H9 (cell line): ENCODE results near the gene ZC3H10. TPM values are rescaled to one million over a fixed set of nuclear protein-coding genes. Genes with fewer than 3 reads are reported as not detected.

Source experiments
- DNase-seq: peaks from one replicate; pipeline ENCODE4 v3.0.0-alpha.2; 2017
- H2AFZ ChIP-seq: one replicate; pipeline ENCODE4 v1.6.1; 2013; ENCODE audit warnings: mild to moderate bottlenecking, low read length, control low read depth, moderate library complexity
- H2AK5ac ChIP-seq: 2 replicates; pipeline ENCODE4 v1.6.1; 2013; ENCODE audit warnings: low read length, control low read depth, mixed read lengths; ENCODE audit not compliant: insufficient read length
- H2BK120ac ChIP-seq: one replicate; pipeline ENCODE4 v1.6.1; 2013; ENCODE audit warnings: low read depth, mild to moderate bottlenecking, low read length, control low read depth, inconsistent platforms; ENCODE audit not compliant: poor library complexity, severe bottlenecking
- H2BK12ac ChIP-seq: 2 replicates; pipeline ENCODE4 v1.6.1; 2013; ENCODE audit warnings: low read length, control low read depth, mixed read lengths, low read depth; ENCODE audit not compliant: insufficient read length
- H2BK15ac ChIP-seq: 2 replicates; pipeline ENCODE4 v1.6.1; 2013; ENCODE audit warnings: low read depth, low read length, control low read depth
- H2BK20ac ChIP-seq: one replicate; pipeline ENCODE4 v1.6.1; 2013; ENCODE audit warnings: low read depth, mild to moderate bottlenecking, low read length, control low read depth, inconsistent platforms; ENCODE audit not compliant: poor library complexity, severe bottlenecking
- H2BK5ac ChIP-seq: 2 replicates; pipeline ENCODE4 v1.6.1; 2013; ENCODE audit warnings: low read length, control low read depth, mixed read lengths; ENCODE audit not compliant: insufficient read length
- H3K14ac ChIP-seq: 2 replicates; pipeline ENCODE4 v1.6.1; 2013; ENCODE audit warnings: low read length, control low read depth; ENCODE audit not compliant: insufficient read depth
- H3K18ac ChIP-seq: 2 replicates; pipeline ENCODE4 v1.6.1; 2013; ENCODE audit warnings: low read depth, mild to moderate bottlenecking, mixed read lengths, low read length, control low read depth; ENCODE audit not compliant: insufficient read length
- H3K23ac ChIP-seq: 2 replicates; pipeline ENCODE4 v1.6.1; 2013; ENCODE audit warnings: low read length, control low read depth, mixed read lengths, low read depth; ENCODE audit not compliant: insufficient read length
- H3K23me2 ChIP-seq: 2 replicates; pipeline ENCODE4 v1.6.1; 2013; ENCODE audit warnings: low read depth, mild to moderate bottlenecking, mixed read lengths, low read length, control low read depth; ENCODE audit not compliant: insufficient read length, poor library complexity, severe bottlenecking
- H3K27ac ChIP-seq: 2 replicates; pipeline ENCODE4 v1.5.1; 2013; ENCODE audit warnings: low read length, control low read depth, mixed read lengths, low read depth; ENCODE audit not compliant: insufficient read length
- H3K27me3 ChIP-seq: 2 replicates; pipeline ENCODE4 v1.6.1; 2013; ENCODE audit warnings: low read length, control low read depth, inconsistent platforms; ENCODE audit not compliant: insufficient read depth
- H3K4ac ChIP-seq: 2 replicates; pipeline ENCODE4 v1.6.1; 2013; ENCODE audit warnings: low read depth, mild to moderate bottlenecking, control low read depth, inconsistent platforms, low read length, moderate library complexity
- H3K4me1 ChIP-seq: 2 replicates; pipeline ENCODE4 v1.6.1; 2013; ENCODE audit warnings: low read length, control low read depth, inconsistent platforms; ENCODE audit not compliant: insufficient read depth
- H3K4me2 ChIP-seq: 2 replicates; pipeline ENCODE4 v1.6.1; 2013; ENCODE audit warnings: low read length, control low read depth, mixed read lengths; ENCODE audit not compliant: insufficient read length, insufficient read depth
- H3K56ac ChIP-seq: 2 replicates; pipeline ENCODE4 v1.6.1; 2013; ENCODE audit warnings: low read depth, mild to moderate bottlenecking, mixed read lengths, low read length, control low read depth; ENCODE audit not compliant: insufficient read length
- H3K79me1 ChIP-seq: 2 replicates; pipeline ENCODE4 v1.6.1; 2013; ENCODE audit warnings: low read depth, mild to moderate bottlenecking, moderate library complexity, low read length, control low read depth, inconsistent platforms; ENCODE audit not compliant: insufficient read depth, poor library complexity, severe bottlenecking
- H3K79me2 ChIP-seq: 2 replicates; pipeline ENCODE4 v1.6.1; 2013; ENCODE audit warnings: low read length, control low read depth, inconsistent platforms; ENCODE audit not compliant: insufficient read depth
- H3K9ac ChIP-seq: 2 replicates; pipeline ENCODE4 v1.6.1; 2013; ENCODE audit warnings: low read length, control low read depth, mixed read lengths; ENCODE audit not compliant: insufficient read length; ENCODE audit errors: extremely low read depth
- H3K9me3 ChIP-seq: one replicate; pipeline ENCODE4 v1.6.1; 2013; ENCODE audit warnings: low read depth, low read length, inconsistent platforms; ENCODE audit not compliant: control insufficient read depth
- H3T11ph ChIP-seq: one replicate; pipeline ENCODE4 v1.6.1; 2013; ENCODE audit warnings: mild to moderate bottlenecking, low read length, control low read depth, inconsistent platforms
- H4K20me1 ChIP-seq: one replicate; pipeline ENCODE4 v1.6.1; 2013; ENCODE audit not compliant: control insufficient read depth, insufficient read length, insufficient read depth
- H4K5ac ChIP-seq: 2 replicates; pipeline ENCODE4 v1.6.1; 2013; ENCODE audit warnings: low read depth, mild to moderate bottlenecking, mixed read lengths, low read length, control low read depth; ENCODE audit not compliant: insufficient read length
- H4K8ac ChIP-seq: replicated peaks from 2 replicates; pipeline ENCODE4 v1.6.1; 2013; ENCODE audit warnings: low read length, control low read depth, mixed read lengths, low read depth; ENCODE audit not compliant: insufficient read length
- H4K91ac ChIP-seq: 2 replicates; pipeline ENCODE4 v1.6.1; 2013; ENCODE audit warnings: low read depth, mild to moderate bottlenecking, moderate library complexity, mixed read lengths, low read length, control low read depth; ENCODE audit not compliant: insufficient read length
- H3K27ac Mint-ChIP-seq, 3 experiments: 2 replicates in 2 of 3; 3 replicates in 1 of 3; pipeline ENCODE4 v1.8.0; 2020 to 2021; ENCODE audit warnings: mixed read lengths in 3 of 3, mild to moderate bottlenecking in 1 of 3, moderate library complexity in 1 of 3
- H3K27me3 Mint-ChIP-seq: 2 replicates; pipeline ENCODE4 v1.8.0; 2021; ENCODE audit warnings: low read depth, mild to moderate bottlenecking, moderate library complexity, mixed read lengths
- H3K36me3 Mint-ChIP-seq, 3 experiments: 2 replicates in 2 of 3; 3 replicates in 1 of 3; pipeline ENCODE4 v1.8.0; 2020 to 2021; ENCODE audit warnings: low read depth in 3 of 3, mixed read lengths in 3 of 3; ENCODE audit not compliant: insufficient read depth in 1 of 3
- H3K4me1 Mint-ChIP-seq, 2 experiments: 2 replicates each; pipeline ENCODE4 v1.8.0; 2020; ENCODE audit warnings: mixed read lengths in 2 of 2
- H3K4me3 Mint-ChIP-seq, 2 experiments: 2 replicates in 1 of 2; 3 replicates in 1 of 2; pipeline ENCODE4 v1.8.0; 2020 to 2021; ENCODE audit warnings: mild to moderate bottlenecking in 2 of 2, mixed read lengths in 2 of 2, moderate library complexity in 1 of 2
- H3K9me3 Mint-ChIP-seq, 2 experiments: 2 replicates in 1 of 2; 3 replicates in 1 of 2; pipeline ENCODE4 v1.8.0; 2020; ENCODE audit warnings: mild to moderate bottlenecking in 2 of 2, mixed read lengths in 2 of 2, moderate library complexity in 1 of 2
- WGBS: extraction: QIAGEN DNeasy Blood & Tissue Kit; methylation state at CpG from one replicate; pipeline ENCODE4 v1.1.7; 2013; ENCODE audit warnings: missing lambda C conversion rate, low lambda C conversion rate, mixed read lengths; ENCODE audit not compliant: insufficient read length; ENCODE audit errors: extremely low coverage; 5-methylcytosine and 5-hydroxymethylcytosine counted together
- total RNA-seq: library from RNA; stranded (reverse); gene quantifications from 2 replicates; pipeline ENCODE4 v1.2.1, GENCODE V29; 2021
- TF ChIP-seq, protein P1 (sequence below): fragments of 200-600 bp; sonication (generic); conservative IDR thresholded peaks from 3 replicates; pipeline ENCODE4 v1.8.0; 2021; ENCODE audit warnings: antibody characterized with exemption, mild to moderate bottlenecking

Gene ZC3H10
- total RNA-seq, 1 experiment from 2014 or later: 9.4 TPM

DNA sequence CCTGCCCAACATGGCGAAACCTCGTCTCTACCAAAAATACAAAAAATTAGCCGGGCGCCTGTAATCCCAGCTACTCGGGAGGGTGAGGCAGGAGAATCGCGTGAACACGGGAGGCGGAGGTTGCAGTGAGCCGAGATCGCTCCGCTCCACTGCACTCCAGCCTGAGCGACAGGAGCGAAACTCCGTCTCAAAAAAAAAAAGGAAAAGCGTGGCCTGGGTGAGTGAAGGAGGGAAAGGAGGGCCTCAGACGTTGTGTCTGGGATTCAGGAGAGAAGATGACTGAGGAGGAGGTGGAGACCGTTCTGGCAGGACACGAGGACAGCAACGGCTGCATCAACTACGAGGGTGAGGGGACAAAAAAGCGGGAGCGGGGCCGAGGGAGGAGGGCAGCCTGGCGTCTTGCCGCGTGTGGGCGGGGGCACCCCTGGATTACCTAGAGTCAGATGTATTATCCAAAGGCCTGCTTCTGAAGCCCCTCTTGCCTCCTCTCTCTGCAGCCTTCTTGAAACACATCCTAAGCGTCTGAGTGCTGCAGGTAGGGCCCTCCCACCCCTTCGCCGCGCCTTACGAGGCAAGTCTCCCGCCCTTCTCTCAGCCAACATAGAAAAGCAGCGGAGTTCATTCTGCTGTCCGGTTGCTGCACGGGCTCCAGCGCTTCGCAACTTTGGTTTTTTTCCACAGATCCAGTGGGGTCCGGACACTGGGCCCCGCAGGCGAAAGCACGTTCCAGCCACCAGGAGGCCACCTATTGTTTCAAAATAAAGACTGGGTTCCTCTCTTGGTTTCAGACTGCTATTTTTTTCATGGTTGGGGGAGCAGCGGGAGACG, 39.3 kb downstream of the ZC3H10 start:
- Histone ChIP-seq H4K5ac (peak overlapping the region; percentile 68), H2BK12ac (no peak overlapping the region), H3K23me2 (peaks cover 20% of the 10 kb centered on the region), H3K9me3 (no peaks in the 10 kb centered on the region), H2AK5ac (no peak overlapping the region), H4K91ac (no peak overlapping the region), H3K79me2 (peaks cover 3% of the 10 kb centered on the region; the same call in 1 of the 2 replicates), H3K27me3 (no peaks in the 10 kb centered on the region), H2BK5ac (peak overlapping the region; percentile 75), H3K4me2 (peak overlapping the region; percentile 80), H4K20me1 (no peaks in the 10 kb centered on the region), H3K9ac (peak overlapping the region; percentile 45), H3K14ac (peak overlapping the region; percentile 88), H2BK120ac (peak overlapping the region; percentile 64), H3K56ac (no peak overlapping the region), H3K4me1 (peaks cover 7% of the 10 kb centered on the region; the same call in 1 of the 2 replicates), H3K23ac (no peak overlapping the region), H2BK15ac (no peak overlapping the region), H3T11ph (no peak overlapping the region), H3K27ac (peak overlapping the region; percentile 80), H3K79me1 (peaks cover 2% of the 10 kb centered on the region), H3K18ac (peak overlapping the region; percentile 92), H4K8ac (no peak overlapping the region), H2AFZ (no peak overlapping the region), H2BK20ac (no peak overlapping the region), H3K4ac (peak overlapping the region; percentile 2; the same call in 1 of the 2 replicates)
- WGBS: no CpG with 5 or more reads among the region's 45 CpGs
- Mint-ChIP-seq H3K4me1 (peaks cover 52 to 66% of the 10 kb centered on the region in 2 experiments), H3K27me3 (peaks cover 6% of the 10 kb centered on the region; the same call in 1 of the 2 replicates), H3K4me3 (peak overlapping the region; percentile 93 to 96), H3K36me3 (peaks cover 51 to 61% (median 55%) of the 10 kb centered on the region in 3 experiments), H3K9me3 (peaks cover 0 to 4% of the 10 kb centered on the region in 2 experiments; a peak in 3 of 5 replicates), H3K27ac (peak overlapping the region; percentile 96 to 99 (median 98))
- peak; percentile 89 for DNase-seq
- TF ChIP-seq, protein P1, sequence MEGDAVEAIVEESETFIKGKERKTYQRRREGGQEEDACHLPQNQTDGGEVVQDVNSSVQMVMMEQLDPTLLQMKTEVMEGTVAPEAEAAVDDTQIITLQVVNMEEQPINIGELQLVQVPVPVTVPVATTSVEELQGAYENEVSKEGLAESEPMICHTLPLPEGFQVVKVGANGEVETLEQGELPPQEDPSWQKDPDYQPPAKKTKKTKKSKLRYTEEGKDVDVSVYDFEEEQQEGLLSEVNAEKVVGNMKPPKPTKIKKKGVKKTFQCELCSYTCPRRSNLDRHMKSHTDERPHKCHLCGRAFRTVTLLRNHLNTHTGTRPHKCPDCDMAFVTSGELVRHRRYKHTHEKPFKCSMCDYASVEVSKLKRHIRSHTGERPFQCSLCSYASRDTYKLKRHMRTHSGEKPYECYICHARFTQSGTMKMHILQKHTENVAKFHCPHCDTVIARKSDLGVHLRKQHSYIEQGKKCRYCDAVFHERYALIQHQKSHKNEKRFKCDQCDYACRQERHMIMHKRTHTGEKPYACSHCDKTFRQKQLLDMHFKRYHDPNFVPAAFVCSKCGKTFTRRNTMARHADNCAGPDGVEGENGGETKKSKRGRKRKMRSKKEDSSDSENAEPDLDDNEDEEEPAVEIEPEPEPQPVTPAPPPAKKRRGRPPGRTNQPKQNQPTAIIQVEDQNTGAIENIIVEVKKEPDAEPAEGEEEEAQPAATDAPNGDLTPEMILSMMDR: peak; percentile 71
